Calu3 (cell line): Measurements from ENCODE around the gene MT1H. TPM values are rescaled to one million over a fixed set of nuclear protein-coding genes. Genes with fewer than 3 reads are reported as not detected.

Experiments
- BruUV-seq: library from RNA; stranded (reverse); fragments of 400-500 nt; replicated peaks from 2 replicates; lab custom pipeline; 2021; lab: Mats Ljungman, UMichigan
- CTCF ChIA-PET: fragments of 300-600 bp; sonication (Branson Sonifier 250); formaldehyde crosslinking; loops from one replicate; lab custom pipeline; 2022; ENCODE audit warnings: antibody characterized with exemption; lab: Charles Lee
- DNase-seq: peaks from one replicate; pipeline ENCODE4 v3.0.0; 2022
- H3K27ac Mint-ChIP-seq: one replicate; pipeline ENCODE4 v1.8.0; 2022; ENCODE audit warnings: mixed read lengths; ENCODE audit not compliant: unreplicated experiment
- H3K27me3 Mint-ChIP-seq: one replicate; pipeline ENCODE4 v1.8.0; 2022; ENCODE audit warnings: mixed read lengths; ENCODE audit not compliant: unreplicated experiment
- H3K36me3 Mint-ChIP-seq: one replicate; pipeline ENCODE4 v1.8.0; 2022; ENCODE audit warnings: mild to moderate bottlenecking, moderate library complexity, mixed read lengths; ENCODE audit not compliant: insufficient read depth, unreplicated experiment
- H3K4me1 Mint-ChIP-seq: one replicate; pipeline ENCODE4 v1.8.0; 2022; ENCODE audit warnings: mild to moderate bottlenecking, low read depth, mixed read lengths; ENCODE audit not compliant: unreplicated experiment
- H3K4me3 Mint-ChIP-seq: one replicate; pipeline ENCODE4 v1.8.0; 2022; ENCODE audit warnings: mild to moderate bottlenecking, low read depth, moderate library complexity, mixed read lengths; ENCODE audit not compliant: unreplicated experiment
- H3K9me3 Mint-ChIP-seq: one replicate; pipeline ENCODE4 v1.8.0; 2022; ENCODE audit warnings: low read depth, mixed read lengths; ENCODE audit not compliant: unreplicated experiment
- CTCF ChIP-seq: fragments of 200-600 bp; IDR thresholded peaks from one replicate; pipeline ENCODE4 v1.8.0; 2022; ENCODE audit warnings: antibody characterized with exemption; ENCODE audit not compliant: unreplicated experiment
- intact Hi-C: fragments of 100-400 bp; cut with micrococcal nuclease; formaldehyde crosslinking; loops from one replicate; pipeline ENCODE4 v1.10.0; 2022; ENCODE audit not compliant: unreplicated experiment
- total RNA-seq: library from RNA; stranded (reverse); gene quantifications from 2 replicates; pipeline ENCODE4 v1.2.3, GENCODE V29; 2022

Gene MT1H
- total RNA-seq, 1 experiment from 2014 or later, result not detected

DNA sequence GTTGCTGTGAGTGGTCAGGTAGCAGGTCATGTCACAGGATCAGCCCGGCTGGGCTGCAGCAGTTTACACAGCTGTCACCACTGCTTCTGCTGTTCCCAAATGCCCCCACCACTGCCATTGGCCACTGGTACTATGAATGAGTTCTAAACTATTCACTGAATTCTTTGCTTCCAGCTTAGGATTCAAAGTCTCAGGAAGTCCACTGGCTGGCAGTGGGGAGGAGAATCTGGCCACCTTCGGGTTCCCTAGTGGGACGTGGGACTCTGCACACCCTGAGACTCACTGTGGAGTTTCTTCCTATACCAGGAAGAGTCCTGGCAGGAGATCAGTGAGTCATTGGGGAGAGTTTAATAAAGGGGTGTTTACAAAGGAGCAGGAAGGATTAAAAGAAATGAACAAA is 19.6 kb downstream of the MT1H start:
- intact Hi-C loops, result no loop called here
- Mint-ChIP-seq H3K9me3 (no peaks in the 10 kb centered on the region), H3K4me1 (peaks cover 36% of the 10 kb centered on the region), H3K4me3 (no peak overlapping the region), H3K27ac (no peak overlapping the region), H3K27me3 (peaks cover 9% of the 10 kb centered on the region), H3K36me3 (no peaks in the 10 kb centered on the region)
- no TSS peak for BruUV-seq
- no peak for DNase-seq
- TF ChIP-seq CTCF, result no peak
- CTCF ChIA-PET, result no interaction called here

- TF ChIP-seq CTCF, result no peak
- Mint-ChIP-seq H3K9me3 (no peaks in the 10 kb centered on the region), H3K36me3 (no peaks in the 10 kb centered on the region), H3K27ac (no peak overlapping the region), H3K4me1 (peaks cover 36% of the 10 kb centered on the region), H3K27me3 (no peaks in the 10 kb centered on the region), H3K4me3 (no peak overlapping the region)
- no peak for DNase-seq
- intact Hi-C loops, result no loop called here
- CTCF ChIA-PET, result interaction anchor here (0.9 kb wide), 1 partner anchor 87 kb away, joined by 6 read pairs; no protein-coding TSS in a partner anchor
- no TSS peak for BruUV-seq
These were observed 21.0 kb downstream of the MT1H start for GRCh38 chr16:56690420-56691122.

DNA sequence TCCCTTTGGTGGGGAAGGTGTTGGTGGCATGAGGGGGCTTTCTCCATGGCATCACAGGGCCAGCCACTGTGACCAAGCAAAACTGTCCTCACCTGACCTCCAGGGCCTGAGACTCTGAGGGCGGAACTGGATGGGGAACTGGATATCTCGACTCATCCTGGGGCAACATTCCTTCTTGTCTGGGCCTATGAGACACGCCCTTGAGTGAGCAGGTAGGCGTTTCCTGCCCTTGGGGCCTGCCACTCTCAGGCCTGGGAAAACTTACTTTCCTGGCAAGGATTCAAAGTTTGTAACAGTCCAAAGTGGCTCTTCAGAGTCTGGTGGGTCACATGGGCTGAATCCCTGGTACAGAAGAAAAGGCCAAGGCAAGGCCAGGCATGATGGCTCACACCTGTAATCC is 22.3 kb downstream of the MT1H start:
- no TSS peak for BruUV-seq
- no peaks in the 10 kb centered on the region for H3K36me3 Mint-ChIP-seq
- no peak overlapping the region for H3K4me3 Mint-ChIP-seq
- peaks cover 36% of the 10 kb centered on the region for H3K4me1 Mint-ChIP-seq
- TF ChIP-seq CTCF, result no peak
- no peaks in the 10 kb centered on the region for H3K9me3 Mint-ChIP-seq
- CTCF ChIA-PET, result interaction anchor here (1.0 kb wide), 1 partner anchor 10 kb away, joined by 3 read pairs; no protein-coding TSS in a partner anchor
- no peaks in the 10 kb centered on the region for H3K27me3 Mint-ChIP-seq
- peak; percentile 74 for DNase-seq
- intact Hi-C loops, result no loop called here
- H3K27ac Mint-ChIP-seq, result peak overlapping the region; percentile 19

- H3K4me3 Mint-ChIP-seq, result no peak overlapping the region
- no peak for TF ChIP-seq CTCF
- no peak for DNase-seq
- CTCF ChIA-PET, result no interaction called here
- no peaks in the 10 kb centered on the region for H3K36me3 Mint-ChIP-seq
- peaks cover 21% of the 10 kb centered on the region for H3K4me1 Mint-ChIP-seq
- no TSS peak for BruUV-seq
- no peaks in the 10 kb centered on the region for H3K27me3 Mint-ChIP-seq
- intact Hi-C loops, result no loop called here
- no peak overlapping the region for H3K27ac Mint-ChIP-seq
- H3K9me3 Mint-ChIP-seq, result peaks cover 2% of the 10 kb centered on the region
These were observed 25.6 kb downstream of the MT1H start for GRCh38 chr16:56695246-56695645.
